Renal cortical epithelial cell (primary cell): ENCODE data around the gene DUOXA1. TPM values are rescaled to one million over a fixed set of nuclear protein-coding genes. Genes with fewer than 3 reads are reported as not detected.

ENCODE experiments used
- DNase-seq: peaks from one replicate; pipeline ENCODE4 v3.0.0-alpha.2; 2011; ENCODE audit warnings: low read depth
- total RNA-seq: library from RNA; depleted of rRNA; stranded (reverse); fragments of >200 nt; gene quantifications from 2 replicates; pipeline ENCODE4 v1.2.3, GENCODE V29; 2014

DUOXA1 gene
- not detected in 2 replicates for total RNA-seq

- DNase-seq = no peak
Observed at GRCh38 chr15:45129651-45130129, at the start of gene DUOXA1, which contains the start of gene DUOX1. TSS of gene DUOXA1 (minus strand) at chr15:45129879. CDS start at chr15:45123014, 6,865 bp downstream. TSS of gene DUOX1 (plus strand) at chr15:45129994. CDS start at chr15:45131967, 1,973 bp downstream.

- no peak for DNase-seq
Observed at GRCh38 chr15:45177285-45177684, 47.6 kb upstream of the DUOXA1 start.

- no peak for DNase-seq
Observed at GRCh38 chr15:45174577-45174976, 44.9 kb upstream of the DUOXA1 start.

GRCh38 chr15:45174069-45174468, 44.4 kb upstream of the DUOXA1 start:
- no peak for DNase-seq

- DNase-seq = no peak
Observed at GRCh38 chr15:45171912-45172311, 42.2 kb upstream of the DUOXA1 start.

GRCh38 chr15:45169608-45170480, 40.2 kb upstream of the DUOXA1 start:
- DNase-seq = no peak

- DNase-seq = no peak
Observed at GRCh38 chr15:45168751-45169551, 39.3 kb upstream of the DUOXA1 start.

GRCh38 chr15:45168286-45168685, 38.6 kb upstream of the DUOXA1 start:
- DNase-seq = no peak

- no peak for DNase-seq
Observed at GRCh38 chr15:45167631-45168205, 38.0 kb upstream of the DUOXA1 start.

GRCh38 chr15:45166834-45167630, 37.4 kb upstream of the DUOXA1 start:
- peak; percentile 58 for DNase-seq

GRCh38 chr15:45165536-45165935, 35.9 kb upstream of the DUOXA1 start:
- DNase-seq = no peak

- DNase-seq = no peak
Observed at GRCh38 chr15:45164914-45165313, 35.2 kb upstream of the DUOXA1 start.

- DNase-seq = no peak
Observed at GRCh38 chr15:45163508-45163856, 33.8 kb upstream of the DUOXA1 start.

- peak; percentile 72 for DNase-seq
Observed at GRCh38 chr15:45162771-45163507, 33.3 kb upstream of the DUOXA1 start.

- DNase-seq = no peak
Observed at GRCh38 chr15:45161666-45162065, 32.0 kb upstream of the DUOXA1 start.

- peak; percentile 57 for DNase-seq
Observed at GRCh38 chr15:45157974-45158373, 28.3 kb upstream of the DUOXA1 start.

GRCh38 chr15:45156744-45157455, 27.2 kb upstream of the DUOXA1 start:
- no peak for DNase-seq

- DNase-seq = no peak
Observed at GRCh38 chr15:45155739-45156138, 26.1 kb upstream of the DUOXA1 start.

GRCh38 chr15:45151998-45152828, 22.5 kb upstream of the DUOXA1 start:
- DNase-seq = no peak
